ENCODE measurements around the gene CCL25. TPM values are rescaled to one million over a fixed set of nuclear protein-coding genes. Genes with fewer than 3 reads are reported as not detected.

The CCL25 gene
- total RNA-seq, 1 experiment from 2014 or later: not detected

DNA sequence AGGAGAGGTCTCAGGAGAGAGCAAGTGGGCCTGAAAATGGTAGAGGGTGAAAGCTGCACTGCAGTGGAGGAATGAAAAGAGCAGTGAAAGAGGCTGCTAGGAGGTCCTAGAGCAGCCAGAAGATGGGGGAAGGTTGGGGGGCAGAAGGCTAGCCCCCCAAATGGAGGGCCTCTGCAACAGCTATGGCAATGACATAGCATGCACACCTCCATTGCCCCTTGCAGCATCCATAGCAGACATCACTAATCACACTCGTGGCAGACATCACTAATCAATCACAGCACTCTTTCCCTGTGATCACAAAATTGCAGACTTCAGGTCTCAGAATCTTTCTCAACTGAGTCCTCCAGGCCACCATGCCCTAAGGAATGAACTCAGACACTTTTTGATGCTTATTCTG is 21.9 kb downstream of the CCL25 start:
- TF ChIP-seq, protein P1, sequence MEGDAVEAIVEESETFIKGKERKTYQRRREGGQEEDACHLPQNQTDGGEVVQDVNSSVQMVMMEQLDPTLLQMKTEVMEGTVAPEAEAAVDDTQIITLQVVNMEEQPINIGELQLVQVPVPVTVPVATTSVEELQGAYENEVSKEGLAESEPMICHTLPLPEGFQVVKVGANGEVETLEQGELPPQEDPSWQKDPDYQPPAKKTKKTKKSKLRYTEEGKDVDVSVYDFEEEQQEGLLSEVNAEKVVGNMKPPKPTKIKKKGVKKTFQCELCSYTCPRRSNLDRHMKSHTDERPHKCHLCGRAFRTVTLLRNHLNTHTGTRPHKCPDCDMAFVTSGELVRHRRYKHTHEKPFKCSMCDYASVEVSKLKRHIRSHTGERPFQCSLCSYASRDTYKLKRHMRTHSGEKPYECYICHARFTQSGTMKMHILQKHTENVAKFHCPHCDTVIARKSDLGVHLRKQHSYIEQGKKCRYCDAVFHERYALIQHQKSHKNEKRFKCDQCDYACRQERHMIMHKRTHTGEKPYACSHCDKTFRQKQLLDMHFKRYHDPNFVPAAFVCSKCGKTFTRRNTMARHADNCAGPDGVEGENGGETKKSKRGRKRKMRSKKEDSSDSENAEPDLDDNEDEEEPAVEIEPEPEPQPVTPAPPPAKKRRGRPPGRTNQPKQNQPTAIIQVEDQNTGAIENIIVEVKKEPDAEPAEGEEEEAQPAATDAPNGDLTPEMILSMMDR (conservative IDR thresholded peaks at IDR 0.05; ENCODE audit: low read depth, low read length): no peak
- no peak for TF ChIP-seq EZH2phosphoT487 (IDR thresholded peaks at IDR 0.05; ENCODE audit: borderline replicate concordance, low read length)
- no peaks in the 10 kb centered on the region for H3K79me2 ChIP-seq (ENCODE audit: low read length)
- intact Hi-C loops (cut with micrococcal nuclease): no loop called here
- no peaks in the 10 kb centered on the region for H3K9me3 ChIP-seq (ENCODE audit: low read length)
- DNase-seq (no peak), ATAC-seq (no peak)
- H3K36me3 ChIP-seq (ENCODE audit: low read depth, low read length): no peaks in the 10 kb centered on the region
- H3K9ac ChIP-seq (ENCODE audit: low read length): no peak overlapping the region
- no peaks in the 10 kb centered on the region for H3K27me3 ChIP-seq (ENCODE audit: low read length)
- ChIA-PET CTCF (no interaction called here), POLR2A (ENCODE audit: unreplicated experiment) (no interaction called here)
- H2AFZ ChIP-seq (ENCODE audit: low read length): no peak overlapping the region
- no TSS peak for BruUV-seq (replicated peaks)
- no peak overlapping the region for H3K27ac ChIP-seq (ENCODE audit: low read length)
- no peak overlapping the region for H3K4me2 ChIP-seq (ENCODE audit: low read length)
- H3K4me3 ChIP-seq (ENCODE audit: low read length): no peak overlapping the region
- H3F3A ChIP-seq (ENCODE audit: low read length, unreplicated experiment): no peaks in the 10 kb centered on the region
- H3K4me1 ChIP-seq (ENCODE audit: insufficient read depth, low read length): no peaks in the 10 kb centered on the region
- H4K20me1 ChIP-seq (ENCODE audit: low read length): no peaks in the 10 kb centered on the region
- no peaks in the 10 kb centered on the region for H3K9me2 ChIP-seq (replicated peaks; ENCODE audit: low read length)

GRCh38 chr19:8075158-8076074 is 22.9 kb downstream of the CCL25 start:
- intact Hi-C loops (cut with micrococcal nuclease): no loop called here
- CTCF ChIA-PET: no interaction called here
- ATAC-seq: no peak
- Histone ChIP-seq H3K27me3 (ENCODE audit: low read length) (no peaks in the 10 kb centered on the region), H3K4me2 (ENCODE audit: low read length) (no peak overlapping the region), H3K27ac (ENCODE audit: low read length) (no peak overlapping the region), H3K9ac (ENCODE audit: low read length) (no peak overlapping the region), H3K4me1 (ENCODE audit: insufficient read depth, low read length) (no peaks in the 10 kb centered on the region), H3K36me3 (ENCODE audit: low read depth, low read length) (no peaks in the 10 kb centered on the region), H3F3A (ENCODE audit: low read length, unreplicated experiment) (no peaks in the 10 kb centered on the region), H3K9me2 (replicated peaks; ENCODE audit: low read length) (no peaks in the 10 kb centered on the region), H3K79me2 (ENCODE audit: low read length) (no peaks in the 10 kb centered on the region), H2AFZ (ENCODE audit: low read length) (no peak overlapping the region), H3K9me3 (ENCODE audit: low read length) (no peaks in the 10 kb centered on the region), H3K4me3 (ENCODE audit: low read length) (no peak overlapping the region), H4K20me1 (ENCODE audit: low read length) (no peaks in the 10 kb centered on the region)
- POLR2A ChIA-PET (ENCODE audit: unreplicated experiment): interaction anchor here (0.6 kb wide), 1 partner anchor 1837 kb away, joined by 6 read pairs; no protein-coding TSS in a partner anchor
- TF ChIP-seq, protein P1 (conservative IDR thresholded peaks at IDR 0.05; ENCODE audit: low read depth, low read length): no peak
- TF ChIP-seq EZH2phosphoT487 (IDR thresholded peaks at IDR 0.05; ENCODE audit: borderline replicate concordance, low read length): no peak
- no peak for TF ChIP-seq EZH2 (IDR thresholded peaks at IDR 0.05; ENCODE audit: low read length, unreplicated experiment)
- no peak for DNase-seq
- BruUV-seq (replicated peaks): no TSS peak

GRCh38 chr19:8079988-8080387 is 27.4 kb downstream of the CCL25 start:
- Histone ChIP-seq H3F3A (ENCODE audit: low read length, unreplicated experiment) (no peaks in the 10 kb centered on the region), H3K79me2 (ENCODE audit: low read length) (no peaks in the 10 kb centered on the region), H4K20me1 (ENCODE audit: low read length) (no peaks in the 10 kb centered on the region), H3K36me3 (ENCODE audit: low read depth, low read length) (no peaks in the 10 kb centered on the region), H3K9me3 (ENCODE audit: low read length) (no peaks in the 10 kb centered on the region), H3K27me3 (ENCODE audit: low read length) (no peaks in the 10 kb centered on the region), H3K9me2 (replicated peaks; ENCODE audit: low read length) (no peaks in the 10 kb centered on the region), H3K9ac (ENCODE audit: low read length) (no peak overlapping the region), H3K27ac (ENCODE audit: low read length) (no peak overlapping the region), H2AFZ (ENCODE audit: low read length) (no peak overlapping the region), H3K4me3 (ENCODE audit: low read length) (no peak overlapping the region), H3K4me2 (ENCODE audit: low read length) (no peak overlapping the region), H3K4me1 (ENCODE audit: insufficient read depth, low read length) (no peaks in the 10 kb centered on the region)
- ChIA-PET POLR2A (ENCODE audit: unreplicated experiment) (no interaction called here), CTCF (no interaction called here)
- intact Hi-C loops (cut with micrococcal nuclease): no loop called here
- no peak for DNase-seq
- ATAC-seq: no peak
- TF ChIP-seq EZH2phosphoT487 (IDR thresholded peaks at IDR 0.05; ENCODE audit: borderline replicate concordance, low read length): no peak
- no TSS peak for BruUV-seq (replicated peaks)
